ENCODE data around the gene LRP2BP. TPM values are rescaled to one million over a fixed set of nuclear protein-coding genes. Genes with fewer than 3 reads are reported as not detected.

LRP2BP gene
- total and polyA plus RNA-seq, 8 donors: 0.47 to 6.4 (median 5.7) TPM

GRCh38 chr4:185408432-185408831 is 12.7 kb upstream of the LRP2BP start:
- H3K36me3 ChIP-seq: peaks cover 0 to 66% of the 10 kb centered on the region in 2 donors
- H3K9me3 ChIP-seq: no peaks in the 10 kb centered on the region
- peaks cover 0 to 4% of the 10 kb centered on the region in 2 donors for H3K4me1 ChIP-seq
- ATAC-seq (no peak), DNase-seq (no peak)
- TF ChIP-seq CTCF (IDR thresholded peaks at IDR 0.05): no peak
- no peaks in the 10 kb centered on the region for H3K27me3 ChIP-seq
- intact Hi-C loops (cut with DNase I): no loop called here
- H3K4me3 ChIP-seq: no peak overlapping the region
- no peak overlapping the region for H3K27ac ChIP-seq

GRCh38 chr4:185405296-185405999 is 9.7 kb upstream of the LRP2BP start:
- H3K9me3 ChIP-seq: no peaks in the 10 kb centered on the region
- no peak overlapping the region for H3K27ac ChIP-seq
- H3K27me3 ChIP-seq: no peaks in the 10 kb centered on the region
- intact Hi-C loops (cut with DNase I): no loop called here
- TF ChIP-seq CTCF (IDR thresholded peaks at IDR 0.05): no peak
- H3K36me3 ChIP-seq: peaks cover 0 to 81% of the 10 kb centered on the region in 2 donors
- ATAC-seq: peak; percentile 37
- no peaks in the 10 kb centered on the region for H3K4me1 ChIP-seq
- DNase-seq: no peak
- no peak overlapping the region for H3K4me3 ChIP-seq

GRCh38 chr4:185404031-185404430 is 8.3 kb upstream of the LRP2BP start:
- TF ChIP-seq CTCF (IDR thresholded peaks at IDR 0.05): no peak
- DNase-seq: no peak
- no peak for ATAC-seq

GRCh38 chr4:185399466-185399865 is 3.7 kb upstream of the LRP2BP start:
- intact Hi-C loops (cut with DNase I): loop anchor here in 1 of 2 donors (10.0 kb wide), 1 partner anchor 185 kb away; no protein-coding TSS in a partner anchor
- no peak for DNase-seq
- Histone ChIP-seq H3K4me3 (no peak overlapping the region), H3K9me3 (no peaks in the 10 kb centered on the region), H3K36me3 (peaks cover 0 to 52% of the 10 kb centered on the region in 2 donors), H3K4me1 (peaks cover 7 to 35% of the 10 kb centered on the region in 2 donors), H3K27me3 (no peaks in the 10 kb centered on the region), H3K27ac (peak overlapping the region in 1 of 2 donors; percentile 16)
- TF ChIP-seq CTCF (IDR thresholded peaks at IDR 0.05): no peak
- no peak for ATAC-seq

More at GRCh38 chr4:185404031-185404430, 8.3 kb upstream of the LRP2BP start:
- Histone ChIP-seq H3K9me3 (no peaks in the 10 kb centered on the region), H3K4me1 (peaks cover 0 to 3% of the 10 kb centered on the region in 2 donors), H3K36me3 (peaks cover 0 to 90% of the 10 kb centered on the region in 2 donors), H3K27me3 (no peaks in the 10 kb centered on the region), H3K27ac (no peak overlapping the region), H3K4me3 (no peak overlapping the region)
- intact Hi-C loops (cut with DNase I): no loop called here

- Histone ChIP-seq H3K36me3 (peaks cover 0 to 46% of the 10 kb centered on the region in 2 donors), H3K4me3 (no peak overlapping the region), H3K9me3 (no peaks in the 10 kb centered on the region), H3K27ac (peak overlapping the region in 1 of 2 donors; percentile 16), H3K4me1 (peaks cover 7 to 37% of the 10 kb centered on the region in 2 donors), H3K27me3 (no peaks in the 10 kb centered on the region)
- intact Hi-C loops (cut with DNase I): loop anchor here in 1 of 2 donors (10.0 kb wide), 1 partner anchor 184 kb away; no protein-coding TSS in a partner anchor
- no peak for DNase-seq
- no peak for TF ChIP-seq CTCF (IDR thresholded peaks at IDR 0.05)
- no peak for ATAC-seq
These were observed 2.9 kb upstream of the LRP2BP start for GRCh38 chr4:185398618-185399017.

Measured in left lung (tissue), 10 donors.